Lung (tissue), 12 donors: ENCODE results near the gene BCAR1. TPM values are rescaled to one million over a fixed set of nuclear protein-coding genes. Genes with fewer than 3 reads are reported as not detected.
"Not testable (repeated sequence)": the region's sequence is repeated elsewhere in the genome, so short reads cannot be mapped to it uniquely, and the experiment has no call there.

Source experiments
- ATAC-seq: fragments of 200-7000 bp; cut with Tn5 transposase; one replicate; pipeline ENCODE4 v1.9.1; 2020; ENCODE audit warnings: moderate number of reproducible peaks; ENCODE audit not compliant: insufficient read depth, low FRiP score
- DNase-seq, 3 donors: peaks; one replicate each; pipeline ENCODE4 v3.0.0-alpha.2; 2013 to 2017
- H3K27ac ChIP-seq, 2 donors: one replicate each; pipeline ENCODE4 v1.5.1; 2013; ENCODE audit warnings: mild to moderate bottlenecking in 2 of 2, moderate library complexity in 2 of 2, control low read depth in 1 of 2, inconsistent platforms in 1 of 2, low read depth in 1 of 2, low read length in 1 of 2
- H3K27me3 ChIP-seq, 3 donors: one replicate each; pipeline ENCODE4 v1.5.1; 2013; ENCODE audit warnings: low read length in 2 of 3; ENCODE audit not compliant: control insufficient read depth in 3 of 3, insufficient read depth in 3 of 3
- H3K36me3 ChIP-seq, 4 donors: one replicate each; pipeline ENCODE4 v1.5.1; 2013; ENCODE audit warnings: low read length in 4 of 4, mild to moderate bottlenecking in 1 of 4, moderate library complexity in 1 of 4; ENCODE audit not compliant: control insufficient read depth in 4 of 4, insufficient read depth in 4 of 4
- H3K4me1 ChIP-seq, 5 donors: one replicate each; pipeline ENCODE4 v1.5.1; 2013; ENCODE audit warnings: low read length in 5 of 5, mild to moderate bottlenecking in 2 of 5, moderate library complexity in 1 of 5; ENCODE audit not compliant: control insufficient read depth in 5 of 5, insufficient read depth in 5 of 5
- H3K4me3 ChIP-seq: one replicate; pipeline ENCODE4 v1.5.1; 2013; ENCODE audit warnings: mild to moderate bottlenecking, control low read depth, moderate library complexity
- H3K9ac ChIP-seq, 2 donors: one replicate each; pipeline ENCODE4 v1.5.1; 2013; ENCODE audit warnings: low read length in 2 of 2, control low read depth in 1 of 2; ENCODE audit not compliant: insufficient read depth in 1 of 2
- H3K9me3 ChIP-seq, 4 donors: one replicate each; pipeline ENCODE4 v1.5.1; 2013; ENCODE audit warnings: low read length in 3 of 4, mild to moderate bottlenecking in 1 of 4, moderate library complexity in 1 of 4; ENCODE audit not compliant: control insufficient read depth in 4 of 4, insufficient read depth in 3 of 4
- WGBS, 2 donors: extraction: QIAGEN DNeasy Blood & Tissue Kit; methylation state at CpG; one replicate each; pipeline ENCODE4 v1.1.7; 2013; 5-methylcytosine and 5-hydroxymethylcytosine counted together
- polyA plus RNA-seq, 2 donors: library from polyadenylated mRNA; stranded (reverse); fragments of 200-250 nt; gene quantifications; one replicate each; pipeline ENCODE4 v1.2.1, GENCODE V29; 2013
- total RNA-seq, 2 donors: library from RNA; depleted of rRNA in 1 of 2; stranded (reverse); fragments of >200 nt in 1 of 2; gene quantifications; one replicate each; pipeline ENCODE4 v1.2.1, GENCODE V29; 2014 to 2021
- TF ChIP-seq, protein P1 (sequence below): IDR thresholded peaks from 2 replicates; pipeline ENCODE4 v1.5.1; 2012; ENCODE audit warnings: mild to moderate bottlenecking; ENCODE audit errors: control extremely low read depth, extremely low read depth
- donor health status: control.
- donor health status: control.
- donor health status: Bipolar disorder and iron deficiency.
- donor health status: healthy.
- donor health status: DM: yes; HTN: yes; CAD: no.

BCAR1 gene
- total and polyA plus RNA-seq, 4 donors = 37.5 to 70.7 (median 49.9) TPM

GRCh38 chr16:75209944-75210343 is 41.5 kb downstream of the BCAR1 start:
- WGBS, 2 donors = 86 to 91% methylated on average over 5 of the region's 5 CpGs

DNA sequence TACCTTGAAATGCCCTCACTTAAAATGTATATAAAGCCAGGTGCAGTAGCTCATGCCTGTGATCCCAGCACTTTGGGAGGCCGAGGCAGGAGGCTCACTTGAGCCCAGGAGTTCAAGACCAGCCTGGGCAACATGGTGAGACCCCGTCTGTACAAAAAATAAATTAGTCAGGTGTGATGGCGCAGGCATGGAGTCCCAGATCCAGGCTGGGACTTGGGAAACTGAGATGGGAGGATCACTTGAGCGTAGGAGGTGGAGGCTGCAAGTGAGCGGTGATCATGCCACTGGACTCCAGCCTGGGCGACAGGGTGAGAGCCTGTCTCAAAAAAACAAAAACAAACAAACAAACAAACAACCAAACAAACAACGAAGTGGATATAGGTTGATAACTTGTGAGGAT is 41.9 kb downstream of the BCAR1 start:
- H3K4me1 ChIP-seq, H3K9ac ChIP-seq, DNase-seq, H3K9me3 ChIP-seq, H3K27ac ChIP-seq, H3K27me3 ChIP-seq, H3K36me3 ChIP-seq, H3K4me3 ChIP-seq, ATAC-seq: not testable (repeated sequence)
- 82 to 84% methylated on average over 7 of the region's 7 CpGs for WGBS, 2 donors

More at GRCh38 chr16:75209944-75210343, 41.5 kb downstream of the BCAR1 start:
- H3K36me3 ChIP-seq = no peaks in the 10 kb centered on the region
- H3K27ac ChIP-seq = no peak overlapping the region
- no peak overlapping the region for H3K9ac ChIP-seq
- no peaks in the 10 kb centered on the region for H3K9me3 ChIP-seq
- TF ChIP-seq, protein P1, sequence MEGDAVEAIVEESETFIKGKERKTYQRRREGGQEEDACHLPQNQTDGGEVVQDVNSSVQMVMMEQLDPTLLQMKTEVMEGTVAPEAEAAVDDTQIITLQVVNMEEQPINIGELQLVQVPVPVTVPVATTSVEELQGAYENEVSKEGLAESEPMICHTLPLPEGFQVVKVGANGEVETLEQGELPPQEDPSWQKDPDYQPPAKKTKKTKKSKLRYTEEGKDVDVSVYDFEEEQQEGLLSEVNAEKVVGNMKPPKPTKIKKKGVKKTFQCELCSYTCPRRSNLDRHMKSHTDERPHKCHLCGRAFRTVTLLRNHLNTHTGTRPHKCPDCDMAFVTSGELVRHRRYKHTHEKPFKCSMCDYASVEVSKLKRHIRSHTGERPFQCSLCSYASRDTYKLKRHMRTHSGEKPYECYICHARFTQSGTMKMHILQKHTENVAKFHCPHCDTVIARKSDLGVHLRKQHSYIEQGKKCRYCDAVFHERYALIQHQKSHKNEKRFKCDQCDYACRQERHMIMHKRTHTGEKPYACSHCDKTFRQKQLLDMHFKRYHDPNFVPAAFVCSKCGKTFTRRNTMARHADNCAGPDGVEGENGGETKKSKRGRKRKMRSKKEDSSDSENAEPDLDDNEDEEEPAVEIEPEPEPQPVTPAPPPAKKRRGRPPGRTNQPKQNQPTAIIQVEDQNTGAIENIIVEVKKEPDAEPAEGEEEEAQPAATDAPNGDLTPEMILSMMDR = no peak
- no peak for DNase-seq
- H3K4me1 ChIP-seq = no peaks in the 10 kb centered on the region
- no peaks in the 10 kb centered on the region for H3K27me3 ChIP-seq
- ATAC-seq = no peak
- H3K4me3 ChIP-seq = no peak overlapping the region

GRCh38 chr16:75208861-75209505 is 42.4 kb downstream of the BCAR1 start:
- Histone ChIP-seq H3K27ac (no peak overlapping the region), H3K9me3 (no peaks in the 10 kb centered on the region), H3K27me3 (no peaks in the 10 kb centered on the region), H3K4me3 (no peak overlapping the region), H3K36me3 (no peaks in the 10 kb centered on the region), H3K4me1 (no peaks in the 10 kb centered on the region), H3K9ac (no peak overlapping the region)
- TF ChIP-seq, protein P1 = no peak
- ATAC-seq = no peak
- 89% methylated on average over 27 of the region's 27 CpGs for WGBS, 2 donors
- DNase-seq = no peak

DNA sequence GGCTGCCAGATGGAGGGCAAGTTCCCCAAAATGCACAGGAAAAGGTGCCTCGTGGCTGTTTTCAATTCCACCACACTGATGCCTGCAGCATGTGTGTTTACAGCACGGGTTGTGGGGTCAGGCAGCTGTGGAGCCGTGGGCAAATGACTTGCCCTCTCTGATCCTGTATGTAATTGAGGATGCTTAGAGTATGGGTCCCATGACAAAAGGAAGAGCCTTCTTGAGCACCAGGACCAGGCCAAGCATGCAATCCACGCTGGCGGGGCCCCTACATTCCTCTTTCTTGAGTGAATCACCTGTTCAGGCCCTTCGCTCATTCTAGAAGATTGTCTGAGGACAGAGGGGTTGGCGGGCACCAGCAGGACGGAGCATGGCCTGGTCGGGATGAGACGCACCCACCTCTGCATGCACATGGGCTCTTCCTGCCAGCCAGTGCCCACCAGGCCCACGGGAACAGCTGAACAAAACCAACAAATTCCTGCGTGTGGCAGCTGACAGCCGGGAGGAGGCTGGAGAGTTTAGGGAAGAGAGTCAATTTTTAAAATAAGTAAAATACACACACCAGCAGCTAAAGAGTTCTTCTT is 43.1 kb downstream of the BCAR1 start:
- DNase-seq = no peak

More for the DNA sequence above, 43.1 kb downstream of the BCAR1 start:
- ATAC-seq = no peak
- no peak overlapping the region for H3K9ac ChIP-seq
- H3K36me3 ChIP-seq = no peaks in the 10 kb centered on the region
- no peak overlapping the region for H3K27ac ChIP-seq
- TF ChIP-seq, protein P1 = no peak
- H3K27me3 ChIP-seq = no peaks in the 10 kb centered on the region
- H3K4me1 ChIP-seq = no peaks in the 10 kb centered on the region
- H3K4me3 ChIP-seq = no peak overlapping the region
- 75 to 77% methylated on average over 13 of the region's 13 CpGs for WGBS, 2 donors
- H3K9me3 ChIP-seq = no peaks in the 10 kb centered on the region
